HG03159 (cell line): ENCODE data around the gene JADE2.

Source experiments
- ATAC-seq: cut with Tn5 transposase; IDR thresholded peaks from one replicate; pipeline ENCODE4 v1.9.1; 2021; ENCODE audit warnings: mild to moderate bottlenecking, moderate library complexity; ENCODE audit not compliant: unreplicated experiment

JADE2 gene

DNA sequence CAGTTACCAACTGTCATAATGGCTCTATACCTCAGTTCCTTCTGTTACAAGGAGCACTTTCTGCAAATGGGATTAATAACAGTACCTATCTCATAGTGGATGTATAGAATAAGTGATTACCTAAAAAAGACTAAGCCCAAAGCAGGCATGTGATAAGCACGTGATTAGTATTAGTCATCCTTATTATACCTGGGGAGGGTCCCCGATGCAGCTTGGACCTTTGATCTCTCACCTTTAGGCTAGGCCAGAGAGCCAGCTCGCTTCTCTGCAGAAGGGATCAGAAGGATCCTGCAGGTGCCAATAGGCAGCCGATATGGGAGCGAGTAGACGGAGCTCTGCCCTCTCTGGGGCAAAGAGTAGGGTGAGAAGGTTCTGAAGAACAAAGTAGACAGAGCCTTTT, 4.0 kb downstream of the JADE2 start:
- ATAC-seq = no peak

DNA sequence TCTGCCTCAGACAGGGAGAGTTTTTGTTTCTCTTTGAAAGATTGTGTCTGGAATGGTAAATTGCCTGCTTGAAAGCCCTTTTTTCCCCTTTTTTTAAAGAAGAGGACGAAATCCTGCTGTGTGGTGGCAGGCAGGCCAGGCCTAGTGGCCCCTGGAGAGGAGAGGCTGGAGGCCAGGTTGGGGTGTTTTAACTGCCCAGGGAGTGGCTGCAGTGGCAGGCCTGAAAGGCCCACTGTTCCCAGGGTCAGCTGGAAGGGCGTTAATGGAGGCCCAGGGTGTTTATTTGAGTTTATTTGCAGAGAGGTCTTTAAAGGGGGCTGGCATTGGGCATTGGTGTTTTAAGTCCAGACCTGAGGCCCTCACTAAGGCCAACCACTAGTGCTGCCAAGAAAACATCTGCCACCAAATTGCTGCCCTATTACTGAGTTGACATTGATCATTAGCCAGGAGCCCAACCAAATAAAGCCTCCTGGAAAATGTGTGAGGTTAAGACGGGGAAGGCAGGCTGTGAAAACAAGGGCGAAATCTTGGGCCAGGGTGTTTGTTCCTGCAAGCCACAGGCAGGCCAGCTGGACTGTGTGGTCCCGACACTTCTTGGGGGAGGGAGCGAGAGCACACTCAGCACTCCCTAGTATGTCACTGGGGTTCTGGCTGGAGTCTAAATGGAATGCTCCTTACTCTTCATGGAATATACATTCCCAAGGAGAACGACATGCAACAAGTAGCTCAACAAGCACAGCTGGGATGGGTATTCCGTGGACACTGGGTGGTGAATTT, 5.0 kb downstream of the JADE2 start:
- ATAC-seq = no peak

DNA sequence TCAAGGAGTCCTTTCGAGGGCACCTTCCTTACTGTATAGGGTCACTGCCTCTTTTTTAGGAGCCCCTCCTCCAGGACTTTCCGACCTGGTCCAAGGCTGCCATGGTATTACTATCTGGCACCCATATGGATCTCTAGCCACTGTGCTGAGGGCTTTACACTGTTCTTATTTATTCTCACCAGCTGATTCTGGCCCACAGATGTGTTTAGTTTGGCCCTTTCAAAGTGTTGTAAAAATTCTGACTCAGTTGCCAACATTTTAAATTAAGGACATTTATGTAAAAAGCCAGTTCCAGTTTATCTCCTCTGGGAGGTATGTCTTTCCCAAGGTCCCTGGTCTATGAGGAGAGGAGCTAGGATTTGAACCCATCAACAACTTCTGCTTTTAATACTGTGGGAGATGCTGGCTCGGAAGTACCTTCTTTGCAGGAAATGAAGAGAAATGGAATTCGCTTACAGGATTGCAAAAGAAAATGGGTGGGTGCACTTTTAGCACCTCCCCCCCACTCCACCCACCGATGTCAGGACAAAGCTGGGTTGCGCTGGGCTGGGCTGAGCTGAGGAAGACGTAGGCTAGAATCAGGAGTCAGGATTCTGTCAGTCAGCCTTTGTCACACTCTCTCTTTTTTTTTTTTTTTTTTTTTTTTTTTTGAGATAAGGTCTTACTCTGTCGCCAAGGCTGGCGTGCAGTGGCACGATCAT, 7.8 kb downstream of the JADE2 start:
- ATAC-seq = no peak

DNA sequence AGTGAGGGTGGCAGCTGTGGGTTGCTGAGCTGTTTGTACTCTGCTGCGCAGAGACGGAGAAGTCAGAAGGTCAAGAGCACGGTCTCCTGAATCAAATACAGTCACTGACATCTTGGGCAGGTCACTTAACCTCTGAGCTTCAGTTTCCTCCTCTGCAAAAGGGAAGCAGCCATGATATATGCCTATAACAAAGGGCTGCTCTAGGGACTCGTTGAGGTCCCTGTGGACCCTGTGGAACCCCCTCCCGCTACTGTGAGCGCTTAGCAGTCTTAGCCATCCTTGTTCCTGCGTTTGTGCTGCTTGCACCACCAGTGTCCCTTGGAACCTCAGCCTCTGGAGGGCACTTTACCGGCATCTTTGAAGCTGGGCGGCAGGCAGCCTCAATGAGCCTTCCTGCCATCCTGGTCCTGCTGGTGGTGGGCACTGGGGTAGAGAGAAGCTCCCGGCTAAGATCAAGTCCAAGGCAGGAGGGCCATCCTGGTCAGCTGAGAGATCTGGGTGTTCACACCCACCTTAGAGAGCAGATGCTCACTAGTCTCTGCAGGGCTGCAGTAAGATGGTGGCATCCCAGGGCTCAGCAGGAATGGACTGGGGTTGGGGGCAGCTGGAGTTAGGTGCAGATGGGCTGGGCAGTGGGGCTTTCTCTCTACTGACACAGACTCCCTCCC, 8.7 kb downstream of the JADE2 start:
- no peak for ATAC-seq

DNA sequence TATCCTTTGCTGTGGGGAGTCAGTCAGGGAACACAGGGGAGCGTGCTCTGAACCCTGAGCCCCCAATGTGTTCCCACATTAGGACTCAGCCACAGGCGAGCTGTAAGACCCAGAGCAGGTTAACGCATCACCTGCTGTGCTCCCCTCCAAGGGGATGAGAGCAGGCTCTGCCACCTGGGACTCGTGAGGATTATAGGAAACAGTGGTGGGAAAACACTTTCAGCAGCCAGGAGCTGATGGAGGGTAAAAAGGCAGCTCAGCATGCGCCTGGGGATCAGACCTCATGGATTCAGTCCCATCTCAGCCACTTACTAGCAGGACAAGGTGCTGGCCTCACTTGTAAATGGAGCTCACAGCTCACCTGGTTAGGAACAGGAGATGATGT, 9.2 kb downstream of the JADE2 start:
- ATAC-seq = no peak

DNA sequence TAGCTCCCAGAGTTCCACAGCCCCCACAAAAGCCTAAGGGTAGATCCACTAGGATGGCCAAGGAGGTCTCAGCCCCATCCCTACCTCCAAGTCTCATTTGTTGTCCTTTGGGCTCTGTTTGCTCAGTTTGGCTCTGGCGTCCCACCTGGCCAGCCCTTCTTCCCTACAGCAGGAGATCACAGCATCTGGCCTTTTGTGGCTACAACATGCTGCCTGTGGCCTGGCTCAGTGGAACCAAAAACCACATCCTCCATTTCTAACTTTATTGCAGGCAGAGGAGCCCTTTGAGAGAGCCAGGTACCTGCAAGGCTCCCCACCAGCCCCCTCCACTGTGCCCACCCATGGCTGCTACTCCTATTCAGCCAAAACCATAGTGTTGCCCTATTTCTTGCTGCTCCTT, 11.4 kb downstream of the JADE2 start:
- no peak for ATAC-seq

DNA sequence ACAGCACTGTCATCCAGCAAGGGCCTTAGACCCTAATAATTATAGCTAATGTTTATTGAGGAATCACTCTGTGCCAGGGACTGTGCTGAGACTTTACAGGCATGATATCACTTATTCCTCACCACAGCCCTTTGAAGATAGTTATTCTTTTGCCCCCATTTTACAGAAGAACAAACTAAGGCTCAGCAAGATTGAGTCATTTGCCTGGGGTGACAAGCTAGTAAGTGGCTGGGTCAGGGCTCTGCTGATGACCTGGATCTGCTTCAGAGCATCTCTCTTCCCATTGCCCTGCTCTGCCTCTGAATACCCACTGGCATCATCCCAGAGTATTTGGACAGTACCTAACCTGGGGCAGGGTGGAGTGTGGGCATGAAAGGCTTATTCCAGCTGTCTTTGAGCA, 11.8 kb downstream of the JADE2 start:
- ATAC-seq = no peak

DNA sequence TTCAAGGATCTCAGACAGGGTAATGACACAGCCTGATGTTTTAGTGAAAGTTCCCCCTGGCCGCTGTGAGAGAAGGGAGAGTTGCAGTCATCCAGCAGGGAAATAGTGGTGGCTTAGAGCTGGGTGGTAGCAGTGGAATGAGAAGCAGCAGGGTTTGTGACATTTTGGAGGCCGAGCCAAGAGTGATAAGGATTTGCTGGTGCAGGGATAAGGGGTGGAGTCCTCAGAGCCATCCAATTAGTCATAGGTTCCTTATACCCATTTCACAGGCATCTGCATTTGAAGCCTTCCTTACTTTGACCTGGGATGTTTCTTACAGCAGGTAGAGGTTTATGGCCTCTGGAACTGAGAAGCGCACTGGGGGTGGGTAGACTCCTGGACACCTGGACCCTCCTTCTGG, 12.8 kb downstream of the JADE2 start:
- no peak for ATAC-seq

DNA sequence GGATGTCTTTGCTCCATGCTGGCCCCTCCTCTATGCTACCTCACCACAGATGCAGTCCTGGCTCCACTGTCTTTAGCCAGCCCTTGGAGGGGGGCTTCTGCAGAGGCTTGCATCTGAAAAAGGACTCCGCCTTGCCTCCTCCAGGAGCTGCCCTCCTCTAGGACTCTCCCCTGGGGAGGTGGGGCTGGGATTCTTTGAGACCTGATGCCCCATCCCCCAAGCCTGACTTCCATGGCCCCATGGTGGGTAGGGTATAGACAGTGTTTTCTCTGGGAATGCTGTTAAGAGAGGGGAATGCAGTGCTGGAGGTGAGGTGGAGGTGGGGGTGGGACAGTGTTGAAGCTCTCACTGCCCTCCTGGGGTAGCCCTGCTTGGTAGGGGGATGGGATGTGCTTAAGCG, 14.3 kb downstream of the JADE2 start:
- ATAC-seq = no peak

DNA sequence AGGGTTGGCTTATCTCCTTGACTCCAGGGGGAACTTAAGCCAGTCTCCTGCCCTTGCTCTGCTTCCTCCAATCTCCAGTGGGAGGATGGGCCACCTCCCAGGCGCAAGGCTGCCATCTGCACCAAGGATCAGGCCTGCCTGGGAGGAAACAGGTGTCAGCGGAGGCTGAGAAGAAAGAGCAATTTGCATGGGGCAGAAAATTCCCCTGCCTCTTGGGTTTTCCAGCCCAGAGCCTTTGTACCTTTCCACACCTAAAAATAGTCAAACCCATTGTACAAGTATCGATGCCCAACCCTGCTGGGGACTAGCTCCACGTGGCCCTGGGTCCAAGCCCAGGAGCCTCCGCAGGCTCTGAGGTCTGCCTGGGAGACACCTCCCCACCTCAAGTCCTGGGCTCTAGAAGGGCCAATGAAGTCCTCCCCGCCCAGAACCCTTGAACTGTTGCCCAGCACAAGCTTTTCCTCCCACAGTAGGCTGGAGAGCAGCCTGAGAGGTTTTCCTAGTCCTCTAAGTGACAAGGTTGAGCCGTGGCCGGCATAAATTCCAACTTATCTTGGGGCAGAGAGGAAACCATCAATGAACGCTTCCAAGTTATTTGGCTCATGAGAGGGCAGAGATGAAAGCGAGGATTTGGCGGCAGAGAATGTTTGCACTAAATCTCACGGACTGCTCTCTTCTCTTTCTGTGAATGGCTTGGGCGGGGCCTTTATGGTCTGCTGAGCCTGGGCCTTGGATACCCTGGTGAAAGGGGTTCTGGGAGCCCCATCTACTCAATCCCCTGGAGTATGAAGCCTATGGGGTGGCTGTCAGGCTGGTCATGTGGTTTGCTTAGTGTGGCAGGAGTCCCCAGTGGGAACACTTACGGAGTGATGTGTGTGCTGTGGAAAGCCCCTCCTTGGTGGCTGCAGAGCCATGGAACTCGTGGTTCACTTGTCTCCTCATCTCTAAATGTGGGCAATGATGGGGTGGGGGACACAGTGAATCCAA, 15.6 kb downstream of the JADE2 start:
- no peak for ATAC-seq

DNA sequence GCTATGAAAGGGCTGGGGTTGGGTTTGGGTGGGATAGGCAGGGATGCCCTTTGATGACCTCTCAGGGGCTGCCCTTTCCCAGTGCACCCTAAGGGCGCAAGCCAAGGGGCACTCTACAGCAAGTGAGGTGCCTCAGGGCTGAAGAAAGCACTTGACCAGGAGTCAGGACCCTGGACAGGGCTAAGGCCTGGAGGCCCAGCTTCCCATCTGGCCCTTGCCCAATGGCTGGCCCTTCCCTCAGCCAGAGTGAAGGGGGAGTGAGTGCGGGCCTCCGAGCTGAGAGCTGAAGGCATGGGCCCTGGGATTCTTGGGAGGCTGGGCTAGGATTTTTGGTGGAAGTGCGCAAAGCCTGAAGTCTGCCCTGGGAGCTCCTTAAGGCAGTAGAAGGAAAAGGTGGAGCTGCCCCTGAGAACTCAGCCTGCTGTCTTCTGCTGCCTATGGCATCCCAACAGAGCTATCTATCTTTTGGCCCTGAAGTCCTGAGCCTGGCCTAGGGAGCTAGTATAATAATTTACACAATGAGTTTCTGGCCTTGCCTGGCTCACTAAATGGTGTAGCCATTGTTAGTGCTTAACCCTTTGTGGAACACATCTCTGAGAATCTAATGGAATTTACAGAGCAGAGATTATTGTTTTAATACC, 16.4 kb downstream of the JADE2 start:
- ATAC-seq = no peak

DNA sequence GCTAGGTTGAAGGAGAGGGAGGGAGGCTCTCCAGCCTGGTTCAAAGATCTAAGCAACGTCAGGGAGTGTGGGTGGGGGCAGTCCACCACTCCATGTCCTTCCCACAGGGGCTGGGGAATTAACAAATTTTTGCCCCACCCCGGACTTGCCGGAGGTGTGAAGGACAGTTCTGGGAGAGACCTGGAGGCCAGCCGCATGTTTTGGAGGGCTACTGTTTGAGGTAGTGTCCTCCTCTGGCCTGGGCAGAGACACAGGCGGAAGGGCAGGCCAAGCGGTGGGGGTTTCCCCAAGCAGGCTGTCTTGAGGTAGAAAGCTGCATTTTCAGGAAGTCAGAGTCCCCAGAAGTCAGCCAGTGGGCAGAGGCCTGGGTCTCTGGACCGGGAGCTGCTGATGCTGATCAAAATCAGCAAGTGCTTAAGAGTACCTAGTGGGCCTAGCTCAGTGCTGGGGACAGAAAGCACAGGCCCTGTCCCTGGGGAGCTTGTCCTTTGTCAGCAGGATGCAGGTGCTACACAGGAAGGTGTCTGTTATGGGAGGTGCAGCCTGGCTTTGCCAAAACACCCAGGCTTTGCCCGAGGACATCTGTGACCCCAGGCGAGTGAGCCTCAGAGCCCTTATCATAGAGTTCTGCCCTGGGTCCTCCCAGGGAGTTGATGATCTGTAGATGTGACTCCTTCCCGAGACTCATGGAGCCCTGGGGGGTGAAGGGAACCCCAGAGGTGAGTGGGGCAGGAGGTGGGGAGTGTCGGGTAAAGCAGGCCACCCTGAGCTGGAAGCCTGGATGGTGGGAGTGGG, 18.5 kb downstream of the JADE2 start:
- peak; percentile 53 for ATAC-seq

DNA sequence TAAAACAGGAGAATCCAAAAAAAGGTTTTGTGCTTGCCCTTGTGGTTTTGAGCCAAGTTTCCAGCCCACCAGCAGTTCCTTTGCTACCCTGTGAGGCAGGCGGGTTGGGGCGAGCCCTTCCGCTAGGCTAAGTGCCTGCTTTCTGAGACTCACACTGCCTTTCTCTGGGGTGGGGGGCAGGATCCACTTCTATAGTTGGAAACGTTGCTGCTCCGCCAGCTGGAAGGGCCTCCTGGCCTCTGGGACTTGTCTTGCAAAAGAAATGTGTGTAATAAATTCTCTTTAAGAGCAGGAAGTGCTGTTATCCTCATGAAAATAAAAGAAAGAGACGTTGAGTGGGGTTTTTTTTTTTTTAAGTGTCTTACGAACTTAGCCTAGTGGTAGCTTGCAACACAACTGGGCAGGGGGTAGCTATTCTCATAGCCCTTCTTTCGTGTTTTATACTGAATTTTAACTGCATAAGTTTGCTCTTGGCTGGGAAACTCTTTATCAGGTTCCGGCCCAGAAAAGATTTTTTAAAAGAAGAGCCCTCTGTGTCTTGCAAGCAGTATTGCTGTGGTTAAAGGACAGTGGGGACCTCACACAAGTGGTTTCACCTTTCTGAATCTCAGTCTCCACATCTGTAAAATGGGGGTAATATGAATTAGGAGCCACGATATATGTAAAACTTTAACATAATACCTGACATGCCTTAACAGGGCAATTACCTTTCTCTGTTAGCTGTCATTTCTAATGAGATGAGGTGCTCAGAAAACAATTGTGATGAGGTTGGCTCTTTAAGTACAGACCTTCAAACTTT, 19.8 kb downstream of the JADE2 start:
- ATAC-seq = no peak

DNA sequence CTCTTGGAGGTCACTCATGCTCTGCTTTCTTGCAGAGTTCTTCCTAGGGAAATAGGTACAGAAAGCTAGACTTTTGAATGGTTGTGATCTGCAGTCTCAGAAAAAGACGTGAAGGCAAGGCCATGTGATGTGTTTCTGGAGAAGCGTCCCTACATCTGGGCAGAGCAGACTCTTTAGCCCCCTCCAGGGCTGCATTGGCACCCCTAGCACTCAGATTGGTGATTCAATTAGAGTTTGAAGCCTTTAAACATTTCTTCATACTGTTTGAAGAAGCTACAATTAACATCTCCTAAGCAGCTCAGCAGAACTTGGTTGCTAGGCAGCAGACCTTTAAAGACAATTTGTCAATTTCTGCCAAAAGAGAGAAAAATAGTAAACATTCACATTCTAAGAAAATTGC, 21.6 kb downstream of the JADE2 start:
- no peak for ATAC-seq

DNA sequence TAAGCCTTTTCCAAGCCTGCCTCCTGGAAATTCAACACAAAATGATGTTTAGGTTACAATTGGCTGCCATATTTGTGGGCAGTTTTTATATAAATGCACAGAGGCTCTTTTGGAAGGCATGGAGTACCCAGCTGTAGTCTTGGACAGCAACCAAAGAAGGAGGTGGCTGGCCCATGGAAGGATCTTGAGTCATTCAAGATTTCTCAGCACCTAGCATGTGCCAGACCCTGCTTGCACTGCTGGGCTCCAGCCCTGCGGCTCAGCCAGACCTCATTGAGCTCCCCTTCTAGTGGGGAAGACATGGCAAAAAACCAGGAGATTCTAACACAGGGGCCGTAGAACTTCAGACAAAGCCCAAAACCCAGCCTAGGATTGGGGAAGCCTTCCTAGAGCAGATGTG, 22.1 kb downstream of the JADE2 start:
- ATAC-seq = no peak

DNA sequence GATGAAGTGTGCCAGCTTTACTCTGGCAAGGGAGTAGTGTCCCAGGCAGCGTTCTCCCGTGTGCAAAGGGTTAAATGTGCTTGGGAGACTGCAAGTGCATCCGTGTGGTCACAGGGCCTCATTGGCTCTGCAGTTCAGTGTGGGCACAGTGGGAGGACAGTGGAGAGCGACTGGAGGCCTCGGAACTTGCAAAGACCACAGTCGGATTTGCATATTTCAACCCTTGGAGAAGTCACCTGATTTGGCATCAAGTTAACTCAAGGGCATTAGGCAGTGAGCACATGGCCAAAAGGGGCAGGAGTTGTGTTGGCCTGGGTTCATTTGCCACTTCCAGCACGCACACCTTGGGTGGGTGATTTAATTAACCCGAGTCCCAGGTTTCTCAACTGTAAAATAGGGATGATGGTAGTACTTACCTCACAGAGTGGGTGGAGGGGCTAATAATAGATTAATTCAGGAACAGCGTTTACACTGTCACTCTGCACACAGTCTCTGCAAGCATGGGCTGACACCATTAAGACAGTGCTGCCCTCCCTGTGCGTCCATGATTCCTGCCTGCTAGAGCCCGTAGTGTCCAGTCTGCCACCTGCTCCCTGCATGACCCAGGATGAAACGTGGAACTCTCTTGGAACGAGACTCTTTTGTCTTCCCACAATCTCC, 22.7 kb downstream of the JADE2 start:
- ATAC-seq = no peak

DNA sequence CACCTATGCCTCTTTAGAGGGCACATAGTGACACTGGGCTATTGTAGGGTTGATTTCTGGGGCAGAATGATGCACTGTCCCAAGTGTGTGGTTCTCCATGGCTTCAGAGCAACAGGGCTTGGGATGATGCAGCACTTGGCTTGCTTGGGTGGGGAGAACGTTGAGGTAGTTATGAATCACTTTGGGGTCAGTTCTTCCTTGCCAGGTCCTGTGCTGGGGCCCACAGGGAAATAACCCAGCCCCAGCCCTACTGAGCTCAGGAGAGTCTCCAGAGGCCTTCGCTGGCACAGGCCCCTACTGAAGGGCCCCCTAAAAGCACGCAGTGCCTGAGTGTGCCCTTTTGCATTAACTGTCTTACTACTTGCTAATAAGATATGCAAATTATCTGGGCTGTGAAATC, 24.2 kb downstream of the JADE2 start:
- ATAC-seq = no peak
